HG03045 (cell line): Measurements from ENCODE around the gene MRPL33.

Experiments
- ATAC-seq: cut with Tn5 transposase; IDR thresholded peaks from one replicate; pipeline ENCODE4 v1.9.1; 2021; ENCODE audit warnings: mild to moderate bottlenecking, moderate library complexity; ENCODE audit not compliant: unreplicated experiment

Gene MRPL33

DNA sequence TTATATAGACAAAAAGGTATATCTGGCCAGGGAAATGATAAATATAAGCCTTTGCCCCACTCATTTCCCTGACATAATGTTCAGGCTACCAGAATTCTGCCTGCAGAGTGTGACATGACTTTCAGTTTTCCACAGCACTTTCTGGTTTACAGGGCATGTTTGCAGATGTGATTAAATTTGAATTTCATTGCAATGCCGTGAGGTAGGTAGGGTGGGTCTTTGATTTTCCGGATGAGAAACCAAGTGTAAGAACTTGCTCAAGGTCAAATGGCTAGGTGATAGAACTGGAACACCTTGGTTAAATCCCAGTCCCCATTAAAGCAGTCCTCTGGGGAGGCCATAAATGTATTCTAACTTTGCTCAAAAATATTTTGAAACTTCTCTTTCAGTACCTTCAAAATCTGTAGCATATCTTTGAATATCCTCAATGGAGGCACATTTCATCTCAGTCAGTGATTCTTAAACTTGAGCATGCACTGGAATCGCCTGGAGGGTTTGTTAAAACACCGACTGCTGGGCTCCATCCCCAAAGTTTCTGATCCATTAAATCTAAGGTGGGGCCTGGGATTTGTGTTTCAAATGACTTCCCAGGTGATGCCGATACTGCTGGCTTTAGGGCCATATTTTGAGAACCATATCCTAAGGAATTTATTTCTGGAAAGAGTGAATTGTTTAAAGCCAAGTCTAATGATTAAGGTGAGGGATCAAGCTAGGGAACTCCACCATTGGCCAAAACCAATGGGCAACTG lies 35.0 kb downstream of the MRPL33 start:
- ATAC-seq = no peak

DNA sequence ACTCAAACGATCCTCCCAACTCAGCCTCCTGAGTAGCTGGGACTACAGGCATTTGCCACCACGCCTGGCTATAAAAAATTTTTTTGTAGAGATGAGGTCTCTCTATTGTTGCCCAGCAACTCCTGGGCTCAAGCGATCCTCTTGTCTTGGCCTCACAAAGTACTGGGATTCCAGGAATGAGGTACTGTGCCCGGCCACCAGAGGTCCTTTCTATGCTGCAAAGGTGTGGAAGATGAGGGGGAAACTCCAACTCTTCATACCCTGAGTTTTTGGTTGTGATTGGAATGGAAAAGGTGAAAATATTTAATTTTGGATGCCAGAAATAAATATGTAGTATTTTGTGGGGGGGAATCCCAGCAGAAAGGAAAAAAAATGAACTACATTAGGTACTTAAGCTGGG lies 36.0 kb downstream of the MRPL33 start:
- ATAC-seq = no peak

GRCh38 chr2:27808418-27808817 lies 36.9 kb downstream of the MRPL33 start:
- no peak for ATAC-seq

DNA sequence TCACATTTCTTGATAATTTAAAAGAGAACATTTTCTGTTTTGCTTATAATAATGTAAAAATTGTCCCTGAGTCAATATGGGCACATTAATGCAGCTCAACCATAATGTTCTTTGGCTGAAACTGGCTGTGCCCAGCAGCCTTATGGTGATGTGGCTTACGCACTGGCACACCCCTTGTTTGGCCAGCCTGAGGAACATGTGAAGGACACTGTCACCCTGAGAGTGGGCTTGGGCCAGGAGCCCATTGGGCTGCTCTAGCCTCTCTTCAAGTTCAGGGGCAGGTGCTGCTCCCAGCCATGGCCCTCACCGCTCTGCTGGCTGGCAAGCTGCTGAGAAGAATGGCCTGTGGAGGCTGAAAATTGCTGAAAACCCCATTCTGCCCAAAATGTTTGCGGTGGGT lies 37.5 kb downstream of the MRPL33 start:
- ATAC-seq = no peak

DNA sequence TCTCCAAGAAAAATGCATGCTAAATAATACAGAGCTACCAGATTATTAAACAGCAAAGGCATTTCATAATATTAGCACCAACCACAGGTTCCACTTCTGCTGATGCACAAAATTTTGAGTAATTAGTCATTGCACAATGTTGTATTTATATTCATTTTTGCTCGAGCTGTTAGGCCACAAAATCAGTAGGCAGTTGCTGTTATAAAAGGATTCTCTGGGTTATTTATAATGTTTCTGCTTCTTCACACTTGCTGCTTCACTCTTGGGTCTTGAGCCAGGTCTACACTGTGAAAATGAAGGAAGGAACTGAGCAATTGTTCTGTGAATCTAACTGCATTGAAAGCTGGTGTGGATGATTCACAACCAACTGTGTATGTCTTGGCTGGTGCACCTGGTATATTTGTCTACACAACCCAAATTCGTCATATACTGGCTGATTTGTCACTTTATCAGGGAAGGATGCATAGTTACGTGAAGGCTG lies 38.3 kb downstream of the MRPL33 start:
- ATAC-seq = no peak

GRCh38 chr2:27810455-27810854 lies 38.9 kb downstream of the MRPL33 start:
- ATAC-seq = no peak

DNA sequence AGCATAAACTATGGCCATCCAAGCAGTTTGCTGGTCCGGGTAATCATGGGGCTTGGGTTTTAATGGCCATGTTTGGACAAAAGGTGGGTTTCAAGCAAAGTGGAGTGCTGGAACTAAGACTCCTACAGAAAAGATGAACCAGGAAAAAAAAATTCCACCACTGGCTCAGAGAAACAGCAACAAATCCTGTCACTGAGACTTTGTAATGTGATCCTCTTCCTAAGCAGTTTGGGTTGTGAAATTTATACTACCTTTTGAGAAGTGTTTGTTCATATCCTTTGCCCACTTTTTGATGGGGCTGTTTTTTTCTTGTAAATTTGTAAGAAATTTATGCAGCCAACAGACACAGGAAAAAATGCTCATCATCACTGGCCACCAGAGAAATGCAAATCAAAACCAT lies 40.2 kb downstream of the MRPL33 start:
- ATAC-seq = no peak

DNA sequence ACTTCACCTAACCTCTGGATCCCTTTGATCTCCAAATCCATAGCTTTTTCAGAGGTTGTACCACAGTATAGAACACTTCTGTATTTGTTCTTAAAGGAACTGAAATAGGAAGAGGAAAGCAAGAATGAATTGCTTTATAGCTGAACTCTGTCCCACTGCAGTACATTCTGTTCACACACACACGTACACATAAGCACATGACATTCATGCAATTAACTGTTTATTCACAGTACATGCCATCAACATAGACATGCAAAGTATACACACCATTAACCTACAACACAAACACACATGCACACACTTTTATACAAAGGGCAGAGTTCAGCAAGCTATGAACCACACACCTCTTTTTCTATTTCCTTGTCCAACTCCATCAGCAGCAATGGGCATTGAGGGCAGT lies 43.2 kb downstream of the MRPL33 start:
- no peak for ATAC-seq

- ATAC-seq = no peak
These were observed 44.4 kb downstream of the MRPL33 start for GRCh38 chr2:27815860-27816438.

DNA sequence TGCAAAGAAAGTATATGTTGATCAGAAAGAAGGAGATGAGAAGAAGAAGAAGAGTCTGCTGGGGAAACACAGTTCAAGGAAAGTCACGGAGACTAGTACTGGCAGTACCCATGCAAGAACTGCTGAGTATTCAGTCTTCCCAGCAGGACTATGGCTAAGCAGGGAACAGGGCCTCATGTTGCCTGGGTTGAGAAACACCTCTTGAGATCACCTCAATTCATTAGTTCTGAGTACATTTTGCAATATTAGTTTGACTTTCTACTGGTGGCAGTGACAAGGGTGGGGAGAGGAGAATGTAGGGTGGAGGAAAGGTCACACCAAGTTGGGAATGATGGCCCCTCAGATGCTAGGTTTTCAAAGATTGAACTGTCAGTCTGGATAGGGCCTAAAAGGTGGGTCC lies 50.5 kb downstream of the MRPL33 start:
- ATAC-seq = no peak

GRCh38 chr2:27823135-27823534 lies 51.6 kb downstream of the MRPL33 start:
- no peak for ATAC-seq

DNA sequence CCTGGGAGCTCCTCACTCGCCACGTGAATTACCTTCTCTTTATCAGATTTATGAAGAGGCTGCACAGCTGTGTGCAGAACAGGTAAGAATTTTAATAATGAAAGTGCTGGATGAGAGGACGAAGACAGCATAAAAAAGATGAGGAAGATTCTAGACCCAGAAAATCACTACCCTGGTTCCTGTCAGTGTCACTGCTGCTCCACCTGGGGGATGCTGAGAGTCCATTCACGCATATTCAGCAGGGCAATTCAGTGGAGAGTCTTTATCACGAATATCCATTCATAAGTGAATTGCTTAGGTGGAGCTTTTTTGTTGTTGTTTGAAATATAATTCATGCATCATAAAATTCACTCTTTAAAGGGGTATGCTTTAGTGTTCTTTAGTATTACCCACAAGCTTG lies 52.0 kb downstream of the MRPL33 start:
- ATAC-seq = no peak

GRCh38 chr2:27824401-27824800 lies 52.9 kb downstream of the MRPL33 start:
- ATAC-seq = no peak

GRCh38 chr2:27828305-27828704 lies 56.8 kb downstream of the MRPL33 start:
- ATAC-seq = no peak
